Caki2 (cell line): ENCODE measurements around the gene SLC38A1. TPM values are rescaled to one million over a fixed set of nuclear protein-coding genes. Genes with fewer than 3 reads are reported as not detected.

Experiments used
- total RNA-seq: library from RNA; depleted of rRNA; stranded (reverse); fragments of >200 nt; shearing (Covaris generic); gene quantifications from 2 replicates; pipeline ENCODE4 v1.2.3, GENCODE V29; 2014; ENCODE audit warnings: low replicate concordance; rRNA removed

SLC38A1 gene
- total RNA-seq, 1 experiment from 2014 or later: 49.4 TPM

Other genes starting within 250 kb of the SLC38A1 start
- 77.2 and 80.3 TPM in 2 replicates for gene SLC38A2, start 103.7 kb upstream of the SLC38A1 start, total RNA-seq